ENCODE results near the gene WDR13.
"Not testable (repeated sequence)": the region's sequence is repeated elsewhere in the genome, so short reads cannot be mapped to it uniquely, and the experiment has no call there.

The WDR13 gene

GRCh38 chrX:48597353-48598264, at the start of gene WDR13:
Gene WDR13, plus strand, starts transcription at chrX:48597492. Its CDS starts 505 bp downstream, at chrX:48597997.
- DNase-seq, result peak; percentile 81

GRCh38 chrX:48548871-48549270, 48.4 kb upstream of the WDR13 start:
- no peak for DNase-seq

- not testable (repeated sequence) for DNase-seq
These were observed 41.5 kb upstream of the WDR13 start for GRCh38 chrX:48555731-48556325.

- DNase-seq, result no peak
These were observed 39.0 kb upstream of the WDR13 start for GRCh38 chrX:48558271-48558670.

GRCh38 chrX:48559636-48560035, 37.7 kb upstream of the WDR13 start:
- no peak for DNase-seq

GRCh38 chrX:48560056-48560455, 37.2 kb upstream of the WDR13 start:
- DNase-seq, result no peak

- no peak for DNase-seq
These were observed 36.6 kb upstream of the WDR13 start for GRCh38 chrX:48560681-48561080.

- DNase-seq, result peak; percentile 69 to 80
These were observed 27.3 kb upstream of the WDR13 start for GRCh38 chrX:48569958-48570357.

GRCh38 chrX:48573690-48574269, 23.5 kb upstream of the WDR13 start:
- no peak for DNase-seq

GRCh38 chrX:48574270-48575266, 22.7 kb upstream of the WDR13 start, which contains the start of gene RBM3:
Gene RBM3, plus strand, starts transcription at chrX:48574484. Its CDS starts 697 bp downstream, at chrX:48575181.
- DNase-seq, result peak; percentile 82 to 87

- no peak for DNase-seq
These were observed 21.6 kb upstream of the WDR13 start for GRCh38 chrX:48575642-48576041.

- DNase-seq, result no peak
These were observed 21.2 kb upstream of the WDR13 start for GRCh38 chrX:48576108-48576507.

- no peak for DNase-seq
These were observed 18.6 kb upstream of the WDR13 start for GRCh38 chrX:48578661-48579128.

GRCh38 chrX:48579259-48579658, 18.0 kb upstream of the WDR13 start:
- DNase-seq, result no peak

GRCh38 chrX:48580662-48581061, 16.6 kb upstream of the WDR13 start:
- no peak for DNase-seq

- no peak for DNase-seq
These were observed 12.6 kb upstream of the WDR13 start for GRCh38 chrX:48584698-48585097.

- no peak for DNase-seq
These were observed 7.7 kb upstream of the WDR13 start for GRCh38 chrX:48589482-48590162.

GRCh38 chrX:48590203-48591103, 6.8 kb upstream of the WDR13 start:
- no peak for DNase-seq

GRCh38 chrX:48591255-48591791, 6.0 kb upstream of the WDR13 start:
- no peak for DNase-seq

GRCh38 chrX:48592971-48593370, 4.3 kb upstream of the WDR13 start:
- no peak for DNase-seq

Data from Kasumi-1 (cell line).